PC-9 (cell line): ENCODE results near the gene ATP2C2. TPM values are rescaled to one million over a fixed set of nuclear protein-coding genes. Genes with fewer than 3 reads are reported as not detected.

Source experiments
- BruUV-seq: library from RNA; stranded (reverse); fragments of 400-500 nt; replicated peaks from 2 replicates; lab custom pipeline; 2021; lab: Mats Ljungman, UMichigan
- CTCF ChIA-PET: fragments of 300-600 bp; sonication (Branson Sonifier 250); formaldehyde crosslinking; loops from one replicate; lab custom pipeline; 2022; ENCODE audit warnings: antibody characterized with exemption; lab: Charles Lee
- POLR2A ChIA-PET: fragments of 300-600 bp; sonication (Branson Sonifier 250); formaldehyde crosslinking; loops from one replicate; lab custom pipeline; 2022; ENCODE audit warnings: antibody characterized with exemption; ENCODE audit not compliant: unreplicated experiment; lab: Charles Lee
- DNase-seq, 2 experiments: peaks; one replicate each; pipeline versions ENCODE4 v3.0.0 to v3.0.0-alpha.2; 2015 to 2022; ENCODE audit warnings: mixed read lengths in 1 of 2
- H2AFZ ChIP-seq: fragments of 200-600 bp; sonication (generic); 2 replicates; pipeline ENCODE4 v1.8.1; 2017; ENCODE audit warnings: antibody characterized with exemption
- H3F3A ChIP-seq: fragments of 200-600 bp; sonication (generic); 2 replicates; pipeline ENCODE4 v1.8.1; 2017; ENCODE audit warnings: antibody characterized with exemption, mild to moderate bottlenecking, low read depth; ENCODE audit not compliant: insufficient read depth
- H3K27ac ChIP-seq: fragments of 200-600 bp; sonication (generic); 2 replicates; pipeline ENCODE4 v1.6.1; 2016; ENCODE audit warnings: mixed run types
- H3K27me3 ChIP-seq: fragments of 200-600 bp; sonication (generic); 2 replicates; pipeline ENCODE4 v1.6.1; 2016; ENCODE audit warnings: low read depth, mixed run types; ENCODE audit not compliant: insufficient read depth
- H3K36me3 ChIP-seq: fragments of 200-600 bp; sonication (generic); 2 replicates; pipeline ENCODE4 v1.6.1; 2016; ENCODE audit warnings: low read depth, mixed run types
- H3K4me1 ChIP-seq: fragments of 200-600 bp; sonication (generic); replicated peaks from 2 replicates; pipeline ENCODE4 v1.6.1; 2016; ENCODE audit warnings: mixed run types; ENCODE audit not compliant: insufficient read depth
- H3K4me2 ChIP-seq: fragments of 200-600 bp; sonication (generic); 2 replicates; pipeline ENCODE4 v1.6.1; 2017; ENCODE audit warnings: mixed run types
- H3K4me3 ChIP-seq: fragments of 200-600 bp; sonication (generic); 2 replicates; pipeline ENCODE4 v1.6.1; 2016; ENCODE audit warnings: mixed run types
- H3K79me2 ChIP-seq: fragments of 200-600 bp; sonication (generic); 2 replicates; pipeline ENCODE4 v1.6.1; 2017; ENCODE audit warnings: low read depth, mixed run types
- H3K9me2 ChIP-seq: fragments of 200-600 bp; sonication (generic); 2 replicates; pipeline ENCODE4 v1.8.1; 2017; ENCODE audit warnings: mild to moderate bottlenecking; ENCODE audit not compliant: insufficient read depth
- H3K9me3 ChIP-seq: fragments of 200-600 bp; sonication (generic); 2 replicates; pipeline ENCODE4 v1.8.1; 2016; ENCODE audit warnings: low read depth; ENCODE audit not compliant: insufficient read depth
- H4K20me1 ChIP-seq: fragments of 200-600 bp; sonication (generic); 2 replicates; pipeline ENCODE4 v1.8.1; 2017; ENCODE audit not compliant: insufficient read depth
- CTCF ChIP-seq: fragments of 200-600 bp; sonication (generic); conservative IDR thresholded peaks from 2 replicates; pipeline ENCODE4 v1.6.1; 2017; ENCODE audit warnings: mixed run types, antibody characterized with exemption, mild to moderate bottlenecking, moderate library complexity
- EZH2 ChIP-seq: fragments of 200-600 bp; sonication (generic); IDR thresholded peaks from 2 replicates; pipeline ENCODE4 v1.8.0; 2017; ENCODE audit warnings: antibody characterized with exemption, low read depth
- intact Hi-C: fragments of 100-400 bp; cut with micrococcal nuclease; formaldehyde crosslinking; loops from one replicate; pipeline ENCODE4 v1.10.0; 2022; ENCODE audit not compliant: unreplicated experiment
- total RNA-seq: library from RNA; stranded (reverse); gene quantifications from 2 replicates; pipeline ENCODE4 v1.2.3, GENCODE V29; 2021

The ATP2C2 gene
- total RNA-seq, 1 experiment from 2014 or later = 17.2 TPM

GRCh38 chr16:84367297-84367680 lies 1.0 kb upstream of the ATP2C2 start:
- peak overlapping the region; percentile 91; the same call in 1 of the 2 replicates for H3K4me3 ChIP-seq
- H3K79me2 ChIP-seq = peaks cover 24% of the 10 kb centered on the region
- peaks cover 37% of the 10 kb centered on the region for H3K4me1 ChIP-seq
- intact Hi-C loops = no loop called here
- no peak overlapping the region for H2AFZ ChIP-seq
- POLR2A ChIA-PET = no interaction called here
- H4K20me1 ChIP-seq = no peaks in the 10 kb centered on the region
- H3K27me3 ChIP-seq = no peaks in the 10 kb centered on the region
- H3K36me3 ChIP-seq = no peaks in the 10 kb centered on the region
- H3K27ac ChIP-seq = no peak overlapping the region
- DNase-seq = no peak
- H3F3A ChIP-seq = peaks cover 42% of the 10 kb centered on the region
- BruUV-seq = no TSS peak
- TF ChIP-seq CTCF = no peak
- no peak for TF ChIP-seq EZH2
- CTCF ChIA-PET = no interaction called here
- H3K9me2 ChIP-seq = no peaks in the 10 kb centered on the region
- H3K9me3 ChIP-seq = no peaks in the 10 kb centered on the region
- peak overlapping the region; percentile 98 for H3K4me2 ChIP-seq

- H3K27ac ChIP-seq = no peak overlapping the region
- ChIA-PET CTCF (no interaction called here), POLR2A (interaction anchor here (0.5 to 0.6 kb wide), 2 partner anchors 358 to 806 kb away, joined by 3 read pairs; no protein-coding TSS in a partner anchor)
- no peaks in the 10 kb centered on the region for H3K9me2 ChIP-seq
- peak overlapping the region; percentile 98 for H3K4me2 ChIP-seq
- no peak for TF ChIP-seq CTCF
- no peak for TF ChIP-seq EZH2
- H2AFZ ChIP-seq = peak overlapping the region; percentile 91
- peak in 1 of 2 experiments; percentile 38 for DNase-seq
- H3K4me3 ChIP-seq = peak overlapping the region; percentile 91
- H3K79me2 ChIP-seq = peaks cover 24% of the 10 kb centered on the region
- no peaks in the 10 kb centered on the region for H3K9me3 ChIP-seq
- no peaks in the 10 kb centered on the region for H4K20me1 ChIP-seq
- no peaks in the 10 kb centered on the region for H3K36me3 ChIP-seq
- BruUV-seq = no TSS peak
- intact Hi-C loops = no loop called here
- no peaks in the 10 kb centered on the region for H3K27me3 ChIP-seq
- peaks cover 33% of the 10 kb centered on the region for H3K4me1 ChIP-seq
- peaks cover 42% of the 10 kb centered on the region for H3F3A ChIP-seq
Measured at GRCh38 chr16:84367750-84368307, 509 bp upstream of the ATP2C2 start.

GRCh38 chr16:84369105-84369504 lies 767 bp downstream of the ATP2C2 start:
- Histone ChIP-seq H3F3A (peaks cover 42% of the 10 kb centered on the region), H3K27ac (no peak overlapping the region; the same call in 1 of the 2 replicates), H3K9me2 (no peaks in the 10 kb centered on the region), H3K4me3 (peak overlapping the region; percentile 91), H3K79me2 (peaks cover 29% of the 10 kb centered on the region), H3K27me3 (no peaks in the 10 kb centered on the region), H3K36me3 (no peaks in the 10 kb centered on the region), H3K9me3 (no peaks in the 10 kb centered on the region), H3K4me2 (peak overlapping the region; percentile 98), H4K20me1 (no peaks in the 10 kb centered on the region), H2AFZ (peak overlapping the region; percentile 91; the same call in 1 of the 2 replicates), H3K4me1 (peaks cover 33% of the 10 kb centered on the region)
- no TSS peak for BruUV-seq
- no peak for DNase-seq
- CTCF ChIA-PET = no interaction called here
- intact Hi-C loops = no loop called here
- POLR2A ChIA-PET = no interaction called here
- no peak for TF ChIP-seq EZH2
- TF ChIP-seq CTCF = no peak
